H9 (cell line): Measurements from ENCODE around the gene LRRC36. TPM values are rescaled to one million over a fixed set of nuclear protein-coding genes. Genes with fewer than 3 reads are reported as not detected.

Source experiments
- DNase-seq: peaks from one replicate; pipeline ENCODE4 v3.0.0-alpha.2; 2017
- H2AFZ ChIP-seq: one replicate; pipeline ENCODE4 v1.6.1; 2013; ENCODE audit warnings: mild to moderate bottlenecking, low read length, control low read depth, moderate library complexity
- H2AK5ac ChIP-seq: 2 replicates; pipeline ENCODE4 v1.6.1; 2013; ENCODE audit warnings: low read length, control low read depth, mixed read lengths; ENCODE audit not compliant: insufficient read length
- H2BK120ac ChIP-seq: one replicate; pipeline ENCODE4 v1.6.1; 2013; ENCODE audit warnings: low read depth, mild to moderate bottlenecking, low read length, control low read depth, inconsistent platforms; ENCODE audit not compliant: poor library complexity, severe bottlenecking
- H2BK12ac ChIP-seq: 2 replicates; pipeline ENCODE4 v1.6.1; 2013; ENCODE audit warnings: low read length, control low read depth, mixed read lengths, low read depth; ENCODE audit not compliant: insufficient read length
- H2BK15ac ChIP-seq: 2 replicates; pipeline ENCODE4 v1.6.1; 2013; ENCODE audit warnings: low read depth, low read length, control low read depth
- H2BK20ac ChIP-seq: one replicate; pipeline ENCODE4 v1.6.1; 2013; ENCODE audit warnings: low read depth, mild to moderate bottlenecking, low read length, control low read depth, inconsistent platforms; ENCODE audit not compliant: poor library complexity, severe bottlenecking
- H2BK5ac ChIP-seq: 2 replicates; pipeline ENCODE4 v1.6.1; 2013; ENCODE audit warnings: low read length, control low read depth, mixed read lengths; ENCODE audit not compliant: insufficient read length
- H3K14ac ChIP-seq: 2 replicates; pipeline ENCODE4 v1.6.1; 2013; ENCODE audit warnings: low read length, control low read depth; ENCODE audit not compliant: insufficient read depth
- H3K18ac ChIP-seq: 2 replicates; pipeline ENCODE4 v1.6.1; 2013; ENCODE audit warnings: low read depth, mild to moderate bottlenecking, mixed read lengths, low read length, control low read depth; ENCODE audit not compliant: insufficient read length
- H3K23ac ChIP-seq: 2 replicates; pipeline ENCODE4 v1.6.1; 2013; ENCODE audit warnings: low read length, control low read depth, mixed read lengths, low read depth; ENCODE audit not compliant: insufficient read length
- H3K23me2 ChIP-seq: 2 replicates; pipeline ENCODE4 v1.6.1; 2013; ENCODE audit warnings: low read depth, mild to moderate bottlenecking, mixed read lengths, low read length, control low read depth; ENCODE audit not compliant: insufficient read length, poor library complexity, severe bottlenecking
- H3K27ac ChIP-seq: 2 replicates; pipeline ENCODE4 v1.5.1; 2013; ENCODE audit warnings: low read length, control low read depth, mixed read lengths, low read depth; ENCODE audit not compliant: insufficient read length
- H3K27me3 ChIP-seq: 2 replicates; pipeline ENCODE4 v1.6.1; 2013; ENCODE audit warnings: low read length, control low read depth, inconsistent platforms; ENCODE audit not compliant: insufficient read depth
- H3K4ac ChIP-seq: 2 replicates; pipeline ENCODE4 v1.6.1; 2013; ENCODE audit warnings: low read depth, mild to moderate bottlenecking, control low read depth, inconsistent platforms, low read length, moderate library complexity
- H3K4me1 ChIP-seq: 2 replicates; pipeline ENCODE4 v1.6.1; 2013; ENCODE audit warnings: low read length, control low read depth, inconsistent platforms; ENCODE audit not compliant: insufficient read depth
- H3K4me2 ChIP-seq: 2 replicates; pipeline ENCODE4 v1.6.1; 2013; ENCODE audit warnings: low read length, control low read depth, mixed read lengths; ENCODE audit not compliant: insufficient read length, insufficient read depth
- H3K56ac ChIP-seq: 2 replicates; pipeline ENCODE4 v1.6.1; 2013; ENCODE audit warnings: low read depth, mild to moderate bottlenecking, mixed read lengths, low read length, control low read depth; ENCODE audit not compliant: insufficient read length
- H3K79me1 ChIP-seq: 2 replicates; pipeline ENCODE4 v1.6.1; 2013; ENCODE audit warnings: low read depth, mild to moderate bottlenecking, moderate library complexity, low read length, control low read depth, inconsistent platforms; ENCODE audit not compliant: insufficient read depth, poor library complexity, severe bottlenecking
- H3K79me2 ChIP-seq: 2 replicates; pipeline ENCODE4 v1.6.1; 2013; ENCODE audit warnings: low read length, control low read depth, inconsistent platforms; ENCODE audit not compliant: insufficient read depth
- H3K9ac ChIP-seq: 2 replicates; pipeline ENCODE4 v1.6.1; 2013; ENCODE audit warnings: low read length, control low read depth, mixed read lengths; ENCODE audit not compliant: insufficient read length; ENCODE audit errors: extremely low read depth
- H3K9me3 ChIP-seq: one replicate; pipeline ENCODE4 v1.6.1; 2013; ENCODE audit warnings: low read depth, low read length, inconsistent platforms; ENCODE audit not compliant: control insufficient read depth
- H3T11ph ChIP-seq: one replicate; pipeline ENCODE4 v1.6.1; 2013; ENCODE audit warnings: mild to moderate bottlenecking, low read length, control low read depth, inconsistent platforms
- H4K20me1 ChIP-seq: one replicate; pipeline ENCODE4 v1.6.1; 2013; ENCODE audit not compliant: control insufficient read depth, insufficient read length, insufficient read depth
- H4K5ac ChIP-seq: 2 replicates; pipeline ENCODE4 v1.6.1; 2013; ENCODE audit warnings: low read depth, mild to moderate bottlenecking, mixed read lengths, low read length, control low read depth; ENCODE audit not compliant: insufficient read length
- H4K8ac ChIP-seq: replicated peaks from 2 replicates; pipeline ENCODE4 v1.6.1; 2013; ENCODE audit warnings: low read length, control low read depth, mixed read lengths, low read depth; ENCODE audit not compliant: insufficient read length
- H4K91ac ChIP-seq: 2 replicates; pipeline ENCODE4 v1.6.1; 2013; ENCODE audit warnings: low read depth, mild to moderate bottlenecking, moderate library complexity, mixed read lengths, low read length, control low read depth; ENCODE audit not compliant: insufficient read length
- H3K27ac Mint-ChIP-seq, 3 experiments: 2 replicates in 2 of 3; 3 replicates in 1 of 3; pipeline ENCODE4 v1.8.0; 2020 to 2021; ENCODE audit warnings: mixed read lengths in 3 of 3, mild to moderate bottlenecking in 1 of 3, moderate library complexity in 1 of 3
- H3K27me3 Mint-ChIP-seq: 2 replicates; pipeline ENCODE4 v1.8.0; 2021; ENCODE audit warnings: low read depth, mild to moderate bottlenecking, moderate library complexity, mixed read lengths
- H3K36me3 Mint-ChIP-seq, 3 experiments: 2 replicates in 2 of 3; 3 replicates in 1 of 3; pipeline ENCODE4 v1.8.0; 2020 to 2021; ENCODE audit warnings: low read depth in 3 of 3, mixed read lengths in 3 of 3; ENCODE audit not compliant: insufficient read depth in 1 of 3
- H3K4me1 Mint-ChIP-seq, 2 experiments: 2 replicates each; pipeline ENCODE4 v1.8.0; 2020; ENCODE audit warnings: mixed read lengths in 2 of 2
- H3K4me3 Mint-ChIP-seq, 2 experiments: 2 replicates in 1 of 2; 3 replicates in 1 of 2; pipeline ENCODE4 v1.8.0; 2020 to 2021; ENCODE audit warnings: mild to moderate bottlenecking in 2 of 2, mixed read lengths in 2 of 2, moderate library complexity in 1 of 2
- H3K9me3 Mint-ChIP-seq, 2 experiments: 2 replicates in 1 of 2; 3 replicates in 1 of 2; pipeline ENCODE4 v1.8.0; 2020; ENCODE audit warnings: mild to moderate bottlenecking in 2 of 2, mixed read lengths in 2 of 2, moderate library complexity in 1 of 2
- CTCF ChIP-seq: fragments of 200-600 bp; sonication (generic); conservative IDR thresholded peaks from 3 replicates; pipeline ENCODE4 v1.8.0; 2021; ENCODE audit warnings: antibody characterized with exemption, mild to moderate bottlenecking
- total RNA-seq: library from RNA; stranded (reverse); gene quantifications from 2 replicates; pipeline ENCODE4 v1.2.1, GENCODE V29; 2021

LRRC36 gene
- total RNA-seq, 1 experiment from 2014 or later = not detected

- no peak overlapping the region for H3K4me3 Mint-ChIP-seq
- Histone ChIP-seq H4K20me1 (no peaks in the 10 kb centered on the region), H3K79me2 (no peaks in the 10 kb centered on the region), H2BK120ac (no peak overlapping the region), H2BK15ac (no peak overlapping the region), H3K9ac (no peak overlapping the region), H4K8ac (no peak overlapping the region), H4K5ac (no peak overlapping the region), H2AFZ (no peak overlapping the region), H3K9me3 (no peaks in the 10 kb centered on the region), H3K79me1 (no peaks in the 10 kb centered on the region), H3K56ac (no peak overlapping the region), H2BK12ac (no peak overlapping the region), H2AK5ac (no peak overlapping the region), H3K27me3 (no peaks in the 10 kb centered on the region), H3K23ac (no peak overlapping the region), H3K18ac (no peak overlapping the region), H3K27ac (no peak overlapping the region), H3K23me2 (no peaks in the 10 kb centered on the region), H3K4ac (no peak overlapping the region), H3K4me1 (no peaks in the 10 kb centered on the region), H4K91ac (no peak overlapping the region), H3K4me2 (no peak overlapping the region), H2BK5ac (no peak overlapping the region), H3T11ph (no peak overlapping the region), H3K14ac (no peak overlapping the region), H2BK20ac (no peak overlapping the region)
- no peak for TF ChIP-seq CTCF
- peaks cover 23% of the 10 kb centered on the region for H3K27me3 Mint-ChIP-seq
- no peaks in the 10 kb centered on the region for H3K4me1 Mint-ChIP-seq
- no peak overlapping the region for H3K27ac Mint-ChIP-seq
- H3K36me3 Mint-ChIP-seq = no peaks in the 10 kb centered on the region
- DNase-seq = no peak
- no peaks in the 10 kb centered on the region for H3K9me3 Mint-ChIP-seq
These were observed 13.9 kb upstream of the LRRC36 start for GRCh38 chr16:67312719-67313118.
